GM19193 (cell line): ENCODE measurements around the gene PREP.

Experiments
- POLR2A ChIP-seq: IDR thresholded peaks from 4 replicates; pipeline ENCODE4 v1.6.1; 2011; ENCODE audit not compliant: insufficient read depth, insufficient read length; ENCODE audit errors: extremely low read depth

The PREP gene

GRCh38 chr6:105330913-105331312 lies 72.0 kb downstream of the PREP start:
- no peak for TF ChIP-seq POLR2A

- no peak for TF ChIP-seq POLR2A
These were observed 72.5 kb downstream of the PREP start for GRCh38 chr6:105330364-105330763.

- TF ChIP-seq POLR2A = no peak
These were observed 75.8 kb downstream of the PREP start for GRCh38 chr6:105326833-105327770.

- TF ChIP-seq POLR2A = no peak
These were observed 76.7 kb downstream of the PREP start for GRCh38 chr6:105326216-105326615.

- TF ChIP-seq POLR2A = no peak
These were observed 78.4 kb downstream of the PREP start for GRCh38 chr6:105324386-105324950.

GRCh38 chr6:105322499-105323225 lies 80.2 kb downstream of the PREP start:
- TF ChIP-seq POLR2A = no peak

- no peak for TF ChIP-seq POLR2A
These were observed 81.2 kb downstream of the PREP start for GRCh38 chr6:105321728-105322127.

GRCh38 chr6:105321207-105321606 lies 81.7 kb downstream of the PREP start:
- no peak for TF ChIP-seq POLR2A

- TF ChIP-seq POLR2A = no peak
These were observed 82.1 kb downstream of the PREP start for GRCh38 chr6:105320765-105321164.

GRCh38 chr6:105320271-105320670 lies 82.6 kb downstream of the PREP start:
- TF ChIP-seq POLR2A = no peak

GRCh38 chr6:105319331-105319730 lies 83.6 kb downstream of the PREP start:
- TF ChIP-seq POLR2A = no peak

- TF ChIP-seq POLR2A = no peak
These were observed 84.2 kb downstream of the PREP start for GRCh38 chr6:105318660-105319059.

GRCh38 chr6:105317607-105318533 lies 85.0 kb downstream of the PREP start:
- no peak for TF ChIP-seq POLR2A

- TF ChIP-seq POLR2A = no peak
These were observed 89.7 kb downstream of the PREP start for GRCh38 chr6:105313211-105313610.
